ENCODE data around the gene MRPL24.

Gene MRPL24

GRCh38 chr1:156709757-156710489, 31.0 kb downstream of the MRPL24 start:
- peak; percentile 92 for DNase-seq (ENCODE audit: low spot score)

GRCh38 chr1:156709031-156709430, 31.9 kb downstream of the MRPL24 start:
- no peak for DNase-seq (ENCODE audit: low spot score)

- no peak for DNase-seq (ENCODE audit: low spot score)
These were observed 32.6 kb downstream of the MRPL24 start for GRCh38 chr1:156708218-156708661.

- DNase-seq (ENCODE audit: low spot score): peak; percentile 87
These were observed 33.3 kb downstream of the MRPL24 start for GRCh38 chr1:156707417-156708217.

- peak; percentile 87 for DNase-seq (ENCODE audit: low spot score)
These were observed 34.1 kb downstream of the MRPL24 start for GRCh38 chr1:156706657-156707416.

- peak; percentile 86 for DNase-seq (ENCODE audit: low spot score)
These were observed 34.8 kb downstream of the MRPL24 start for GRCh38 chr1:156705918-156706656.

- no peak for DNase-seq (ENCODE audit: low spot score)
These were observed 35.5 kb downstream of the MRPL24 start, which contains the start of gene CRABP2 for GRCh38 chr1:156705321-156705917. CRABP2 (minus strand) TSS chr1:156705583; CDS start chr1:156705446, 137 bp downstream.

- DNase-seq (ENCODE audit: low spot score): peak; percentile 78
These were observed 36.0 kb downstream of the MRPL24 start for GRCh38 chr1:156704930-156705320.

- no peak for DNase-seq (ENCODE audit: low spot score)
These were observed 36.6 kb downstream of the MRPL24 start for GRCh38 chr1:156704166-156704711.

- no peak for DNase-seq (ENCODE audit: low spot score)
These were observed 37.1 kb downstream of the MRPL24 start for GRCh38 chr1:156703741-156704140.

- DNase-seq (ENCODE audit: low spot score): no peak
These were observed 37.6 kb downstream of the MRPL24 start for GRCh38 chr1:156703336-156703735.

- no peak for DNase-seq (ENCODE audit: low spot score)
These were observed 40.0 kb downstream of the MRPL24 start for GRCh38 chr1:156700736-156701531.

GRCh38 chr1:156698995-156699394, 41.9 kb downstream of the MRPL24 start:
- DNase-seq (ENCODE audit: low spot score): no peak

GRCh38 chr1:156697481-156697880, 43.4 kb downstream of the MRPL24 start:
- no peak for DNase-seq (ENCODE audit: low spot score)

- DNase-seq (ENCODE audit: low spot score): no peak
These were observed 44.1 kb downstream of the MRPL24 start for GRCh38 chr1:156696755-156697154.

- no peak for DNase-seq (ENCODE audit: low spot score)
These were observed 46.3 kb downstream of the MRPL24 start for GRCh38 chr1:156694690-156694962.

GRCh38 chr1:156693848-156694689, 46.8 kb downstream of the MRPL24 start:
- DNase-seq (ENCODE audit: low spot score): no peak

GRCh38 chr1:156692925-156693847, 47.7 kb downstream of the MRPL24 start:
- no peak for DNase-seq (ENCODE audit: low spot score)

Measured in GM03348 (cell line).